Esophagus muscularis mucosa (tissue), 4 donors: ENCODE measurements around the gene DNAH6.

Experiments used
- CTCF ChIP-seq, 3 experiments: fragments of 200-600 bp in 2 of 3; fragments of 450-650 bp in 1 of 3; sonication (generic) in 2 of 3; IDR thresholded peaks; one replicate each; pipeline ENCODE4 v1.5.1; 2017 to 2019; ENCODE audit warnings: antibody characterized with exemption in 3 of 3, mild to moderate bottlenecking in 2 of 3, moderate library complexity in 1 of 3
- EP300 ChIP-seq: sonication (generic); formaldehyde crosslinking; IDR thresholded peaks from one replicate; pipeline ENCODE4 v1.6.1; 2017; ENCODE audit warnings: antibody characterized with exemption
- POLR2A ChIP-seq: fragments of 450-650 bp; IDR thresholded peaks from one replicate; pipeline ENCODE4 v1.6.1; 2017; ENCODE audit warnings: antibody characterized with exemption, moderate library complexity, mild to moderate bottlenecking, low read depth
- POLR2AphosphoS5 ChIP-seq, 2 donors: sonication (generic); formaldehyde crosslinking; IDR thresholded peaks; one replicate each; pipeline ENCODE4 v1.6.1; 2017; ENCODE audit warnings: antibody characterized with exemption in 2 of 2

- TF ChIP-seq CTCF (IDR thresholded peaks at IDR 0.05), result no peak
- no peak for TF ChIP-seq EP300
- no peak for TF ChIP-seq POLR2A
- no peak for TF ChIP-seq POLR2AphosphoS5 (IDR thresholded peaks at IDR 0.05)
Observed at GRCh38 chr2:84472856-84473565, 43.3 kb upstream of the DNAH6 start.
